CD4-positive, alpha-beta T cell treated with Interleukin-4 for 4 hours (primary cell): ENCODE measurements around the gene UBR1.

Experiments used
- DNase-seq: peaks from one replicate; pipeline ENCODE4 v3.0.0-alpha.2; 2020

The UBR1 gene

GRCh38 chr15:43106486-43106829 is 620 bp upstream of the UBR1 start:
- no peak for DNase-seq

GRCh38 chr15:43105077-43105736 is 631 bp downstream of the UBR1 start:
- peak; percentile 10 for DNase-seq

GRCh38 chr15:43104426-43104825 is 1.4 kb downstream of the UBR1 start:
- no peak for DNase-seq

GRCh38 chr15:43103907-43104306 is 1.9 kb downstream of the UBR1 start:
- DNase-seq: no peak

GRCh38 chr15:43102187-43102586 is 3.7 kb downstream of the UBR1 start:
- DNase-seq: no peak

GRCh38 chr15:43100971-43101370 is 4.9 kb downstream of the UBR1 start:
- no peak for DNase-seq

- no peak for DNase-seq
Observed at GRCh38 chr15:43099105-43099845, 6.6 kb downstream of the UBR1 start.

GRCh38 chr15:43096411-43096810 is 9.4 kb downstream of the UBR1 start:
- DNase-seq: no peak

- DNase-seq: no peak
Observed at GRCh38 chr15:43095708-43096347, 10.0 kb downstream of the UBR1 start.

- DNase-seq: no peak
Observed at GRCh38 chr15:43095243-43095642, 10.6 kb downstream of the UBR1 start.

- DNase-seq: no peak
Observed at GRCh38 chr15:43094416-43095030, 11.3 kb downstream of the UBR1 start.

GRCh38 chr15:43093026-43093425 is 12.8 kb downstream of the UBR1 start:
- DNase-seq: no peak

- no peak for DNase-seq
Observed at GRCh38 chr15:43091859-43092258, 14.0 kb downstream of the UBR1 start.

GRCh38 chr15:43086551-43086950 is 19.3 kb downstream of the UBR1 start:
- DNase-seq: no peak

GRCh38 chr15:43085921-43086320 is 19.9 kb downstream of the UBR1 start:
- DNase-seq: no peak

GRCh38 chr15:43082509-43082908 is 23.3 kb downstream of the UBR1 start:
- no peak for DNase-seq

GRCh38 chr15:43081283-43081682 is 24.6 kb downstream of the UBR1 start:
- no peak for DNase-seq

- no peak for DNase-seq
Observed at GRCh38 chr15:43071451-43071850, 34.4 kb downstream of the UBR1 start.

- DNase-seq: no peak
Observed at GRCh38 chr15:43070893-43071292, 34.9 kb downstream of the UBR1 start.

GRCh38 chr15:43070249-43070648 is 35.6 kb downstream of the UBR1 start:
- no peak for DNase-seq

- DNase-seq: no peak
Observed at GRCh38 chr15:43067717-43068461, 37.9 kb downstream of the UBR1 start.

- no peak for DNase-seq
Observed at GRCh38 chr15:43056696-43057095, 49.1 kb downstream of the UBR1 start.

GRCh38 chr15:43052860-43053259 is 53.0 kb downstream of the UBR1 start:
- no peak for DNase-seq
